ENCODE data around the gene FILIP1.

Gene FILIP1

DNA sequence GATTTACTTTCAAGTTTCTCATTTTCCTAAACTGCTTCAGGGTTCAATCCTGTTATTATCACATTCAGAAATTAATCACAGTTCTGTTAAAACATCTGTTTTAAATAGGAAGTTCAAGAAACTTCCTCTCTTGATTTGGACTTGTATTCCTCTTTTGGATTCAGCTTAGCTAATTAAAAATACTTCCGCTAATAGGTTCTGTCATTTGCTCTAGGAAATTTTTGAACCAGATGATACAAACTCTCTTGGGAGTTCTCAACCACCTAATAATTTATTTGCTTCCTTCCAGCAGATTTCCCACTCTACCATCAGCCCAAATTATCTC lies 193.1 kb downstream of the FILIP1 start:
- Histone ChIP-seq H3K79me2 (ENCODE audit: insufficient read depth, low read length) (no peaks in the 10 kb centered on the region), H3K27me3 (ENCODE audit: insufficient read depth, low read length, poor library complexity) (no peaks in the 10 kb centered on the region), H3K36me3 (ENCODE audit: insufficient read depth, low read length) (no peaks in the 10 kb centered on the region), H3K9ac (ENCODE audit: low read depth, low read length) (no peak overlapping the region), H2AFZ (ENCODE audit: low read depth, low read length) (no peak overlapping the region), H3K27ac (ENCODE audit: low read length) (no peak overlapping the region), H4K20me1 (ENCODE audit: insufficient read depth, low read length) (no peaks in the 10 kb centered on the region), H3K4me2 (ENCODE audit: insufficient read depth, low read length) (no peak overlapping the region), H3K9me3 (ENCODE audit: insufficient read depth, low read length, severe bottlenecking) (no peaks in the 10 kb centered on the region), H3K4me3 (ENCODE audit: low read depth in 1 of 2, low read length in 2 of 2) (no peak overlapping the region), H3K4me1 (ENCODE audit: insufficient read depth, low read length) (no peaks in the 10 kb centered on the region)
- no peak for ATAC-seq (ENCODE audit: insufficient read depth, low read depth)
- TF ChIP-seq, protein P1, sequence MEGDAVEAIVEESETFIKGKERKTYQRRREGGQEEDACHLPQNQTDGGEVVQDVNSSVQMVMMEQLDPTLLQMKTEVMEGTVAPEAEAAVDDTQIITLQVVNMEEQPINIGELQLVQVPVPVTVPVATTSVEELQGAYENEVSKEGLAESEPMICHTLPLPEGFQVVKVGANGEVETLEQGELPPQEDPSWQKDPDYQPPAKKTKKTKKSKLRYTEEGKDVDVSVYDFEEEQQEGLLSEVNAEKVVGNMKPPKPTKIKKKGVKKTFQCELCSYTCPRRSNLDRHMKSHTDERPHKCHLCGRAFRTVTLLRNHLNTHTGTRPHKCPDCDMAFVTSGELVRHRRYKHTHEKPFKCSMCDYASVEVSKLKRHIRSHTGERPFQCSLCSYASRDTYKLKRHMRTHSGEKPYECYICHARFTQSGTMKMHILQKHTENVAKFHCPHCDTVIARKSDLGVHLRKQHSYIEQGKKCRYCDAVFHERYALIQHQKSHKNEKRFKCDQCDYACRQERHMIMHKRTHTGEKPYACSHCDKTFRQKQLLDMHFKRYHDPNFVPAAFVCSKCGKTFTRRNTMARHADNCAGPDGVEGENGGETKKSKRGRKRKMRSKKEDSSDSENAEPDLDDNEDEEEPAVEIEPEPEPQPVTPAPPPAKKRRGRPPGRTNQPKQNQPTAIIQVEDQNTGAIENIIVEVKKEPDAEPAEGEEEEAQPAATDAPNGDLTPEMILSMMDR (IDR thresholded peaks at IDR 0.05; ENCODE audit: borderline replicate concordance, extremely low read depth, low read length, poor library complexity, severe bottlenecking), result no peak
- no peak for TF ChIP-seq EZH2 (IDR thresholded peaks at IDR 0.05; ENCODE audit: borderline replicate concordance, low read depth, low read length, severe bottlenecking)
- DNase-seq, result no peak

DNA sequence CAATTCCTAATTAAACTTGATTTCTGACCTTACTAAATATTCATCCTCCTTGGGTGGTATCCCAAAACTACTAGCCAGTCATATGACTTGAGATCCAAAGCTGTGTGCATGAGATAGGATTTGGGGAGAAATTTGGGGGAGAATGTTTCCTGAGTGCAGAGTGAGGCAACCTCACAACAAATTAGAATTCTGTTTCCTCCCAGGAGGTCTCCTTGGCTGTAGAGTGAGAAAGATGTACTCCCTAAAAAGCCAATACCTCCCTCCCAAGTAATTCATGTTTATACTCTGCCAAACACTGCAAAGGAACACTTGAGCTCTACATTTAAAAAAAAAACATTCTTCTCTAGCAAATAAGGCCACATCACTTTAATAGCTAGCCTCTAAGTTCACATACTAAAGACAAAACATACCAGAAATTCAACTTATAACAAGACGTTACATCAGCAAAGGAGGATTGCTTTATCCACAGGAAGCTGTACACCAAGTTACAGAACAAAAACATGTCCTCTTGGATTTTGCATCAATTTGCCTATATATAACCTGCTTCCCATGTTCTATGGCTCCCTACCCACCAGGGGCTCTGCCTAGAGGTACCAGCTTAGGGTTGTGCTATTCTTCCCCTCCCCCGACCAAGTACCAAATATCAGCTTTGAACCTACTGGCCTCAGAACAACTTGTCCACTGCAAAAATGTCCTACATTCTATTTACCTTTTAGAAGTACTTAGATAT lies 193.6 kb downstream of the FILIP1 start:
- Histone ChIP-seq H3K79me2 (ENCODE audit: insufficient read depth, low read length) (no peaks in the 10 kb centered on the region), H2AFZ (ENCODE audit: low read depth, low read length) (no peak overlapping the region), H3K36me3 (ENCODE audit: insufficient read depth, low read length) (no peaks in the 10 kb centered on the region), H3K27ac (ENCODE audit: low read length) (no peak overlapping the region), H3K9ac (ENCODE audit: low read depth, low read length) (no peak overlapping the region), H3K4me3 (ENCODE audit: low read depth in 1 of 2, low read length in 2 of 2) (no peak overlapping the region), H3K27me3 (ENCODE audit: insufficient read depth, low read length, poor library complexity) (no peaks in the 10 kb centered on the region), H3K4me2 (ENCODE audit: insufficient read depth, low read length) (no peak overlapping the region), H4K20me1 (ENCODE audit: insufficient read depth, low read length) (no peaks in the 10 kb centered on the region), H3K9me3 (ENCODE audit: insufficient read depth, low read length, severe bottlenecking) (no peaks in the 10 kb centered on the region), H3K4me1 (ENCODE audit: insufficient read depth, low read length) (no peaks in the 10 kb centered on the region)
- ATAC-seq (ENCODE audit: insufficient read depth, low read depth), result no peak
- TF ChIP-seq, protein P1 (IDR thresholded peaks at IDR 0.05; ENCODE audit: borderline replicate concordance, extremely low read depth, low read length, poor library complexity, severe bottlenecking), result no peak
- TF ChIP-seq EZH2 (IDR thresholded peaks at IDR 0.05; ENCODE audit: borderline replicate concordance, low read depth, low read length, severe bottlenecking), result no peak
- DNase-seq, result no peak

DNA sequence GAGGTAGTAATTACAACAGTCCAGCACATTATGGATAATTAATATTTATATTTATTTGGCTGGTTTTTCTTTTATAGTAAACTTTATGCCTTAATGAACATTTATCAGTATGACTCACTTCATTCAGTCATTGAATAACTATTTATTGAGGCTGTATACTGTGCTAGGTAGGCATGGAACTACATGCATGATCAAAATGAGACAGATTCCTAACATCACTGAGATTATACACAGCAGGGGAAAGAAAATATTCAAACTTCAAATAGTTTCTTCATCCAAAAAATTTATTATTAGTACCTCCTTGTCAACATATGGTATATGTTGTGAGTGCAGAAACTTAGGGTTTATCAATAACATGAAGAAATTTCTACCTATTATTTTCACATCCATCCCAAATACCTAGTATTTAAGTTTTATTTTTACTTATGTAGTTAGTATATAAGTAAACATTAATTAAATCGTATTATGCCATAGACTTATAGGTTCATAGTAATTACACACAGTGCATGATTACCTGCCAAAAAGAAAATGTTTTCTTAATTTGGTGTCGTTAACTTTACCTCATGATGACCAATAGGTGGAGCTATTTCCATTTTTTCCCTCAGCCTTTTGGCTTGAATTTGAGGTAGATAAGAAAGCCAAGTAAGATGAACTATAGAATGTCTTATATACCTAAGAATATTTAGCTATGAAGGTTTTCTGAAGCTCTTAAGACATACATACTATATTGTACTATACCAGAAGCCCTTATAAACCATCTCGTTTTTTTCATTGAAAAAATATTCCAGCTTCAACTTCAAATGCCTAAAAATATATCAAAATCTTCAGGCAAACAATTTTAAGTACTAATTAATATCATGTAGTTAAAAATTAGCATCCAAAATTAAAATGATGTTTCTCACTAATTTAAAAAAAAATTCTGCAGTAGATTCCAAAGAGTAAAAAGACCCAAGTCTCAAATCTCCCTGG lies 196.5 kb downstream of the FILIP1 start:
- H3K27ac ChIP-seq (ENCODE audit: low read length), result no peak overlapping the region
- H3K27me3 ChIP-seq (ENCODE audit: insufficient read depth, low read length, poor library complexity), result no peaks in the 10 kb centered on the region
- no peak overlapping the region for H3K9ac ChIP-seq (ENCODE audit: low read depth, low read length)
- no peak overlapping the region for H3K4me3 ChIP-seq (ENCODE audit: low read depth in 1 of 2, low read length in 2 of 2)
- no peak overlapping the region for H2AFZ ChIP-seq (ENCODE audit: low read depth, low read length)
- TF ChIP-seq, protein P1 (IDR thresholded peaks at IDR 0.05; ENCODE audit: borderline replicate concordance, extremely low read depth, low read length, poor library complexity, severe bottlenecking), result peak; percentile 79
- no peak for TF ChIP-seq EZH2 (IDR thresholded peaks at IDR 0.05; ENCODE audit: borderline replicate concordance, low read depth, low read length, severe bottlenecking)
- H3K4me2 ChIP-seq (ENCODE audit: insufficient read depth, low read length), result no peak overlapping the region
- H4K20me1 ChIP-seq (ENCODE audit: insufficient read depth, low read length), result no peaks in the 10 kb centered on the region
- ATAC-seq (ENCODE audit: insufficient read depth, low read depth), result peak; percentile 89
- no peaks in the 10 kb centered on the region for H3K4me1 ChIP-seq (ENCODE audit: insufficient read depth, low read length)
- DNase-seq, result no peak
- H3K79me2 ChIP-seq (ENCODE audit: insufficient read depth, low read length), result no peaks in the 10 kb centered on the region
- H3K9me3 ChIP-seq (ENCODE audit: insufficient read depth, low read length, severe bottlenecking), result no peaks in the 10 kb centered on the region
- no peaks in the 10 kb centered on the region for H3K36me3 ChIP-seq (ENCODE audit: insufficient read depth, low read length)

All from DND-41 (cell line).